Measurements from ENCODE around the gene CLCN1.

The CLCN1 gene

DNA sequence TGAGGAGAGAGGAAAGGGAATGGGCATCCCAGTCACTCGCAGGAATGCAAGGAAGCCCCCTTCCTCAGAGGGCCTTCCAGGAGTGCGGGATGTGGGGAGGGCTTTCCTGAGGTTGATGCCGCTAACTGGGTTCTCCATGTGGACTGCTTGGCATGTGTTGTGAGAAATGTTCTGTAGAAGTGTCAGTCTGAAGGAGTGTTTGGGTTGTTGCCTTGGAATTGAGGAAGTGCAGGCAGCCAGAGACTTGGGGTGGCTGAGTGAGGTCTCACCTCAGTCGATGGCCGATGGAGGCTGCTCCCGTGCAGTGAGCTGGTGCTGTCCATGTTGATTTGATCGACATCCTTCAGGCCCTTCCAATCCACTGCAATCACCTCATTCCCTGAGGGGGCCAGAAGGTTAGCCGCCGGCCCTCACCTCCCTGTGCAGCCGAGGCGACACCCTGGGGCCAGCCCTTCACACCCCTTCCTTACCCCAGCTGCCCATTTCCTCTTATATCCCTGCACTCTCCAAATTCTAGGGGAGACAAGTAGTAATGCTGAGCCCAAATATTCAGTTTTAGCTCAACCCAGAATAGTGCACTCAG lies 44.0 kb downstream of the CLCN1 start:
- H3K36me3 ChIP-seq (ENCODE audit: insufficient read depth, low read length), result no peaks in the 10 kb centered on the region
- H3K9me3 ChIP-seq (ENCODE audit: low read length), result no peaks in the 10 kb centered on the region
- no peak overlapping the region for H2AFZ ChIP-seq (ENCODE audit: low read length)
- peaks cover 17% of the 10 kb centered on the region for H3K27me3 ChIP-seq (ENCODE audit: insufficient read depth, low read length)
- H3K27ac ChIP-seq (ENCODE audit: low read depth, low read length, poor library complexity, severe bottlenecking), result no peak overlapping the region
- no peak for TF ChIP-seq EZH2 (IDR thresholded peaks at IDR 0.05; ENCODE audit: borderline replicate concordance, low read length)
- TF ChIP-seq, protein P1, sequence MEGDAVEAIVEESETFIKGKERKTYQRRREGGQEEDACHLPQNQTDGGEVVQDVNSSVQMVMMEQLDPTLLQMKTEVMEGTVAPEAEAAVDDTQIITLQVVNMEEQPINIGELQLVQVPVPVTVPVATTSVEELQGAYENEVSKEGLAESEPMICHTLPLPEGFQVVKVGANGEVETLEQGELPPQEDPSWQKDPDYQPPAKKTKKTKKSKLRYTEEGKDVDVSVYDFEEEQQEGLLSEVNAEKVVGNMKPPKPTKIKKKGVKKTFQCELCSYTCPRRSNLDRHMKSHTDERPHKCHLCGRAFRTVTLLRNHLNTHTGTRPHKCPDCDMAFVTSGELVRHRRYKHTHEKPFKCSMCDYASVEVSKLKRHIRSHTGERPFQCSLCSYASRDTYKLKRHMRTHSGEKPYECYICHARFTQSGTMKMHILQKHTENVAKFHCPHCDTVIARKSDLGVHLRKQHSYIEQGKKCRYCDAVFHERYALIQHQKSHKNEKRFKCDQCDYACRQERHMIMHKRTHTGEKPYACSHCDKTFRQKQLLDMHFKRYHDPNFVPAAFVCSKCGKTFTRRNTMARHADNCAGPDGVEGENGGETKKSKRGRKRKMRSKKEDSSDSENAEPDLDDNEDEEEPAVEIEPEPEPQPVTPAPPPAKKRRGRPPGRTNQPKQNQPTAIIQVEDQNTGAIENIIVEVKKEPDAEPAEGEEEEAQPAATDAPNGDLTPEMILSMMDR (IDR thresholded peaks at IDR 0.05; ENCODE audit: low read length), result no peak
- H3K4me1 ChIP-seq (ENCODE audit: insufficient read depth, low read length, severe bottlenecking), result no peaks in the 10 kb centered on the region
- no peak overlapping the region for H3K4me3 ChIP-seq (ENCODE audit: low read depth, low read length, poor library complexity, severe bottlenecking)
- no peaks in the 10 kb centered on the region for H3K9me2 ChIP-seq (ENCODE audit: low read depth, low read length)
- H3K4me2 ChIP-seq (ENCODE audit: low read length), result no peak overlapping the region
- no peak overlapping the region for H3K9ac ChIP-seq (ENCODE audit: low read length)
- H3F3A ChIP-seq (ENCODE audit: insufficient read depth, low read length), result no peaks in the 10 kb centered on the region
- no peaks in the 10 kb centered on the region for H3K79me2 ChIP-seq (ENCODE audit: insufficient read depth, low read length)
- peaks cover 3% of the 10 kb centered on the region; the same call in 1 of the 2 replicates for H4K20me1 ChIP-seq (ENCODE audit: insufficient read depth, low read length)

DNA sequence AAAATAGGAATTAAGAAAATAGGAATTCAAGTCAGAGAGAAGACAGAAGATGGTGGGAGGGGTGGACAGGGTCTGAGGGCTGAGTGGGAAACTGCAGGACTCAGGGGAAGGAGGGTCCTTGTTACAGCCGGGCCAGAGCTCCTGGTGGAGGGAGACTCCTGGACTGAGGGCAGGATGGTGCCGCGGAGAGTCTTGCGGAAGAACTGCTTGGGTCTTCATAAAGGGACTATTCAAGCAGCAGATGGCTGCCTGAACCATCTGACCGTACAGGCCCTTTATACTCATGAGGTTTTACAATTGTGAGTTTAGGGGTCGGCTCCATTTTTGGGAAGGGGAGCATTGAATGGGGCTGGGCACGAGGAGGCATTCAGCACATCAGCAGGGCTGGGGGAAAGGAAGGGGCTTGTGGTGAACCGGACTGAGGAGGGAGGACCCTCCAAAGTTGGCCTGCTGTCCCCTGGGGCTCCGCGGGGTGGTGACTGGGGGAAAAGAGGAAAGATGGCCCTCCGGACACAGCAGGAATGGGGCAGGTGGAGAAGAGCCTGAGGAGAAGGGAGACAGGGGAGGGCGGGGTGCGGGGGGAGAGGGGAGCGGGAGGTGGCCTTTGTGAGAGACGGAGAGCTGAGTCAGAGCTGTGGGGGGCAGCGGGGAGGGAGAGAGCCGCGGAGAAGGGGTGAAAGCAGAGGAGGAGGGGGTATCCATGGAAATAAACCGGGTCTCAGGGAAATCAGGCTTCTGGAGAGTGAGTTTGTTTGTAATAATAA lies 45.1 kb downstream of the CLCN1 start:
- Histone ChIP-seq H3K36me3 (ENCODE audit: insufficient read depth, low read length) (no peaks in the 10 kb centered on the region), H3K4me3 (ENCODE audit: low read depth, low read length, poor library complexity, severe bottlenecking) (no peak overlapping the region), H2AFZ (ENCODE audit: low read length) (no peak overlapping the region), H4K20me1 (ENCODE audit: insufficient read depth, low read length) (peaks cover 3% of the 10 kb centered on the region; the same call in 1 of the 2 replicates), H3K9me2 (ENCODE audit: low read depth, low read length) (no peaks in the 10 kb centered on the region), H3F3A (ENCODE audit: insufficient read depth, low read length) (no peaks in the 10 kb centered on the region), H3K27ac (ENCODE audit: low read depth, low read length, poor library complexity, severe bottlenecking) (no peak overlapping the region), H3K4me1 (ENCODE audit: insufficient read depth, low read length, severe bottlenecking) (no peaks in the 10 kb centered on the region), H3K27me3 (ENCODE audit: insufficient read depth, low read length) (peaks cover 8% of the 10 kb centered on the region), H3K9me3 (ENCODE audit: low read length) (no peaks in the 10 kb centered on the region), H3K4me2 (ENCODE audit: low read length) (no peak overlapping the region), H3K79me2 (ENCODE audit: insufficient read depth, low read length) (no peaks in the 10 kb centered on the region), H3K9ac (ENCODE audit: low read length) (no peak overlapping the region)
- TF ChIP-seq EZH2 (IDR thresholded peaks at IDR 0.05; ENCODE audit: borderline replicate concordance, low read length), result no peak
- TF ChIP-seq, protein P1 (IDR thresholded peaks at IDR 0.05; ENCODE audit: low read length), result no peak

DNA sequence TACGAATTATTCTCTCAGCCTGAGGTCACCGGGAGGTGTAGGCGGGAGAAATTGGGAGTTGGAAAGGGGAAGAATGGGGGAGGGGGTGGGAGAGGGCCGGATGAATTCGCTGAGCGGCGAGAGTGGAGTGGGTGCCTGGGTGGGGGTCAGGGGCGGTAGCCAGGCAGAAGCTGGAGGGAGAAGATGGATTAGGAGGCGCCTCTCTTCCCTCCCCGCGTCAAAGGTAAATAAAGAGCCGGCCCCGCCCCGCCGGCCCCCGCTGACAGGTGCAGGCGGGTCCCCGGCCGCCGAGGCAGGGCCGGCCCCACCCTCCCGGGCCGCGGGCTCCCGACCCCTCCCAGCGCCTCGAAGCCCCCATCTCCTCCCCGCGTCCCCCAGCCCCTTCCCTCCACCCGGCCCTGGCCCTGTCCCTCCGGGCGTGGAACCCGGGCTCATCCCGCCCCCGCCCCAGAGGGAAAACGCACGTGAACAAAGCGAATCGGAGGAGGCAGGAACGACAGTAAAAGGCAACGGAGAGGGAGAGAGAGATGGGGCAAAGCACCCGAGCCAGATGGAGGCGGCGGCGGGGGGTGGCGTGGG lies 45.7 kb downstream of the CLCN1 start:
- Histone ChIP-seq H3K4me3 (ENCODE audit: low read depth, low read length, poor library complexity, severe bottlenecking) (no peak overlapping the region), H3K79me2 (ENCODE audit: insufficient read depth, low read length) (no peaks in the 10 kb centered on the region), H3K36me3 (ENCODE audit: insufficient read depth, low read length) (no peaks in the 10 kb centered on the region), H3K27ac (ENCODE audit: low read depth, low read length, poor library complexity, severe bottlenecking) (no peak overlapping the region), H3K4me1 (ENCODE audit: insufficient read depth, low read length, severe bottlenecking) (no peaks in the 10 kb centered on the region), H3K27me3 (ENCODE audit: insufficient read depth, low read length) (peaks cover 8% of the 10 kb centered on the region), H3K4me2 (ENCODE audit: low read length) (peak overlapping the region; percentile 20; the same call in 1 of the 2 replicates), H3K9me3 (ENCODE audit: low read length) (no peaks in the 10 kb centered on the region), H3K9ac (ENCODE audit: low read length) (no peak overlapping the region), H2AFZ (ENCODE audit: low read length) (no peak overlapping the region), H3K9me2 (ENCODE audit: low read depth, low read length) (no peaks in the 10 kb centered on the region), H3F3A (ENCODE audit: insufficient read depth, low read length) (no peaks in the 10 kb centered on the region), H4K20me1 (ENCODE audit: insufficient read depth, low read length) (peaks cover 3% of the 10 kb centered on the region; the same call in 1 of the 2 replicates)
- TF ChIP-seq, protein P1 (IDR thresholded peaks at IDR 0.05; ENCODE audit: low read length), result no peak
- TF ChIP-seq EZH2 (IDR thresholded peaks at IDR 0.05; ENCODE audit: borderline replicate concordance, low read length), result no peak
